ENCODE data around the gene INTS11.

Gene INTS11

DNA sequence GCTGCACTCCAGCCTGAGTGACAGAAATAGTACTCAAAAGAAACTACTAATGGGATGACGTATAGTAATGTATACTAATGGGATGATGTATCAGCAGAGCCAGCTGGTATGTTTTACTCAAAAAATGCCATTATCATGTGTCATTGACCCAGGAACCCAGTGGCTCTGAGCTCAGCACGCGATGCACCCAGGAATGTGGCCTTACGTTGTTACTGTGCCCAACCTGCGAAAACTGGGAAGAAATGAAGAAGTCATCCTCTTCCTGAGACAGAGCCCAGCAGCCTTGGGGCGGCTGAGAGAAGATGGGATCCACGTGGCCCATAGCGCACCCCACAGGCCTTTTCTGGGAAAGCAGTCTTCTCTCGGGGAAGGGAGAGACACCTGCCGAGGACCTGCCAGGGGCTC is 59.6 kb downstream of the INTS11 start:
- DNase-seq (ENCODE audit: low read depth) = peak; percentile 93
- no peak overlapping the region for H3K4me3 ChIP-seq (replicated peaks; ENCODE audit: low read depth, low read length)
- TF ChIP-seq CTCF (IDR thresholded peaks at IDR 0.05; ENCODE audit: low read length, missing control alignments) = peak; percentile 48

- TF ChIP-seq CTCF (IDR thresholded peaks at IDR 0.05; ENCODE audit: low read length, missing control alignments) = no peak
- no peak for DNase-seq (ENCODE audit: low read depth)
- no peak overlapping the region for H3K4me3 ChIP-seq (replicated peaks; ENCODE audit: low read depth, low read length)
Observed at GRCh38 chr1:1264026-1264425, 60.4 kb downstream of the INTS11 start.

DNA sequence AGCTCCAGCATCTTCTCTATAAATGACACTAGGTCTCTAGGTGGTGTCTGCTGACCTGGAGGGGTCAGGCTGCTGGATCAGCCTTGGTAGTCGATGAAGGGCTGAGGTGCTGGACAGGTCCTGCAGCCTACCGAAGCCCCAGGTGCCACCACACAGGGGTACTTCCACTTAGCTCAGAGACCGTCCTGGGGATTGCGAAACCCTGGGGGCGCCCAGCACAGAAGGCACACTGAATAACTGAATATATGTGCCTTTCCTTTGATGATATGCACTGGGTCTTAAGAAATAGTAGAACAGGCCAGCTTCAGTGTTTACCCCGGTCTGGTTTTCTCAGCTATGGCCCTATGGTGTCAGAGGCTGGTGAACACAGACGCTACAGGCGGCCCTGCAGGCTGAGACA is 61.7 kb downstream of the INTS11 start:
- TF ChIP-seq CTCF (IDR thresholded peaks at IDR 0.05; ENCODE audit: low read length, missing control alignments) = no peak

DNA sequence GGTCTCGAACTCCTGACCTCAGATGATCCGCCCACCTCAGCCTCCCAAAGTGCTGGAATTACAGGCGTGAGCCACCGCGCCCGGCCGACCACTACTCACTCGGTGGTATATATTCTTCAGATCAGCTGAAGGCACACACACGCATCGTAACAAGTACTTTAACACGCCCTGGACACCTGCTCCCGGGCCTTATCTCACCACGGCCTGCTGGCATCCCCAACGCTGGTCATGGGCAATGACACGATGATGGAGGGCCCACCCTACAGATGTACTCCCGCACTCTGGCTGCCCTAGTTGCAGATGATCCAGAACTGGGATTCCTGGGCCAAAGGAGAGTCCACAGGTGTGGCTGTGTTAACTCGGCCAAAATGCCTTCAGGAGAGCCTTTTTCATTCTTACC is 62.4 kb downstream of the INTS11 start:
- H3K4me3 ChIP-seq (replicated peaks; ENCODE audit: low read depth, low read length) = no peak overlapping the region
- TF ChIP-seq CTCF (IDR thresholded peaks at IDR 0.05; ENCODE audit: low read length, missing control alignments) = no peak
- DNase-seq (ENCODE audit: low read depth) = no peak

More for the DNA sequence above, 61.7 kb downstream of the INTS11 start:
- no peak overlapping the region for H3K4me3 ChIP-seq (replicated peaks; ENCODE audit: low read depth, low read length)
- no peak for DNase-seq (ENCODE audit: low read depth)
